Mesenchymal stem cell (in vitro differentiated cells and primary cell): ENCODE data around the gene SIRPB1. TPM values are rescaled to one million over a fixed set of nuclear protein-coding genes. Genes with fewer than 3 reads are reported as not detected.
"Not testable (repeated sequence)": the region's sequence is repeated elsewhere in the genome, so short reads cannot be mapped to it uniquely, and the experiment has no call there.

Experiments used
- DNase-seq: peaks from one replicate; pipeline ENCODE4 v3.0.0-alpha.2; 2013
- H2AFZ ChIP-seq: one replicate; pipeline ENCODE4 v1.6.1; 2013; ENCODE audit warnings: low read depth, mild to moderate bottlenecking, control low read depth, inconsistent platforms, low read length, moderate library complexity
- H2AK5ac ChIP-seq: 2 replicates; pipeline ENCODE4 v1.6.1; 2013; ENCODE audit warnings: low read length, moderate library complexity, mild to moderate bottlenecking, inconsistent platforms; ENCODE audit not compliant: severe bottlenecking
- H2BK120ac ChIP-seq: one replicate; pipeline ENCODE4 v1.6.1; 2013; ENCODE audit warnings: low read depth, mild to moderate bottlenecking, inconsistent platforms, low read length, moderate library complexity
- H2BK12ac ChIP-seq, 2 experiments: one replicate each; pipeline ENCODE4 v1.6.1; 2013; ENCODE audit warnings: inconsistent platforms in 2 of 2, low read length in 2 of 2, mild to moderate bottlenecking in 2 of 2, moderate library complexity in 2 of 2, control low read depth in 1 of 2
- H2BK15ac ChIP-seq: one replicate; pipeline ENCODE4 v1.6.1; 2013; ENCODE audit warnings: mild to moderate bottlenecking, low read depth, inconsistent platforms; ENCODE audit not compliant: poor library complexity, severe bottlenecking
- H2BK5ac ChIP-seq: 2 replicates; pipeline ENCODE4 v1.6.1; 2013; ENCODE audit warnings: low read depth, mild to moderate bottlenecking, low read length, control low read depth, inconsistent platforms; ENCODE audit not compliant: poor library complexity, severe bottlenecking
- H3K14ac ChIP-seq, 2 experiments: one replicate each; pipeline ENCODE4 v1.6.1; 2013; ENCODE audit warnings: inconsistent platforms in 2 of 2, low read length in 2 of 2, control low read depth in 1 of 2, mild to moderate bottlenecking in 1 of 2, moderate library complexity in 1 of 2
- H3K18ac ChIP-seq, 2 experiments: one replicate each; pipeline ENCODE4 v1.6.1; 2013; ENCODE audit warnings: inconsistent platforms in 2 of 2, low read length in 2 of 2, control low read depth in 1 of 2, low read depth in 1 of 2, mild to moderate bottlenecking in 1 of 2
- H3K23ac ChIP-seq, 2 experiments: one replicate each; pipeline ENCODE4 v1.6.1; 2013; ENCODE audit warnings: inconsistent platforms in 2 of 2, low read length in 2 of 2, mild to moderate bottlenecking in 2 of 2, moderate library complexity in 2 of 2, control low read depth in 1 of 2
- H3K27ac ChIP-seq: 2 replicates; pipeline ENCODE4 v1.5.1; 2013; ENCODE audit warnings: mild to moderate bottlenecking, moderate library complexity, low read length, control low read depth, inconsistent platforms; ENCODE audit not compliant: poor library complexity, severe bottlenecking
- H3K27me3 ChIP-seq, 2 experiments: 2 replicates each; pipeline versions ENCODE4 v1.6.1 to v1.7.0; 2013; ENCODE audit warnings: low read length in 2 of 2, mild to moderate bottlenecking in 2 of 2, moderate library complexity in 2 of 2, control low read depth in 1 of 2, inconsistent platforms in 1 of 2; ENCODE audit not compliant: control insufficient read depth in 1 of 2, insufficient read depth in 1 of 2
- H3K36me3 ChIP-seq, 2 experiments: 2 replicates each; pipeline versions ENCODE4 v1.6.1 to v1.7.0; 2013; ENCODE audit warnings: low read length in 2 of 2, control low read depth in 1 of 2, inconsistent platforms in 1 of 2, low read depth in 1 of 2, mild to moderate bottlenecking in 1 of 2; ENCODE audit not compliant: insufficient read depth in 2 of 2, control insufficient read depth in 1 of 2
- H3K4ac ChIP-seq, 2 experiments: one replicate each; pipeline ENCODE4 v1.6.1; 2013; ENCODE audit warnings: inconsistent platforms in 2 of 2, low read length in 2 of 2, mild to moderate bottlenecking in 2 of 2, moderate library complexity in 2 of 2, control low read depth in 1 of 2, low read depth in 1 of 2
- H3K4me1 ChIP-seq: 2 replicates; pipeline ENCODE4 v1.6.1; 2013; ENCODE audit warnings: low read depth, low read length, control low read depth; ENCODE audit not compliant: control insufficient read depth, insufficient read depth
- H3K4me2 ChIP-seq: 2 replicates; pipeline ENCODE4 v1.6.1; 2013; ENCODE audit warnings: low read length, mild to moderate bottlenecking, inconsistent platforms; ENCODE audit not compliant: poor library complexity, severe bottlenecking
- H3K4me3 ChIP-seq, 2 experiments: 2 replicates each; pipeline versions ENCODE4 v1.5.1 to v1.7.0; 2013; ENCODE audit warnings: low read length in 2 of 2, mild to moderate bottlenecking in 2 of 2, control low read depth in 1 of 2, low read depth in 1 of 2; ENCODE audit not compliant: insufficient read depth in 1 of 2
- H3K79me1 ChIP-seq: replicated peaks from 2 replicates; pipeline ENCODE4 v1.6.1; 2013; ENCODE audit warnings: mild to moderate bottlenecking, control low read depth, low read length, inconsistent platforms; ENCODE audit not compliant: poor library complexity, severe bottlenecking
- H3K9ac ChIP-seq: 2 replicates; pipeline ENCODE4 v1.7.0; 2013; ENCODE audit warnings: mild to moderate bottlenecking, low read length, moderate library complexity
- H3K9me3 ChIP-seq: 2 replicates; pipeline ENCODE4 v1.7.0; 2013; ENCODE audit warnings: mild to moderate bottlenecking, low read length; ENCODE audit not compliant: control insufficient read depth
- H4K8ac ChIP-seq: one replicate; pipeline ENCODE4 v1.6.1; 2013; ENCODE audit warnings: inconsistent platforms, mild to moderate bottlenecking, low read length, moderate library complexity
- H4K91ac ChIP-seq: one replicate; pipeline ENCODE4 v1.6.1; 2013; ENCODE audit warnings: mild to moderate bottlenecking, low read length, inconsistent platforms
- WGBS: methylation state at CpG from one replicate; pipeline ENCODE4 v1.1.7; 2013; ENCODE audit warnings: mixed read lengths; 5-methylcytosine and 5-hydroxymethylcytosine counted together
- small RNA-seq: library from polyadenylated mRNA; stranded (forward); fragments of <200 nt; extraction: miRNeasy Mini kit (QIAGEN cat#:217004); gene quantifications from one replicate; pipeline ENCODE3, GENCODE V24; 2013; ENCODE audit warnings: low read depth

The SIRPB1 gene

DNA sequence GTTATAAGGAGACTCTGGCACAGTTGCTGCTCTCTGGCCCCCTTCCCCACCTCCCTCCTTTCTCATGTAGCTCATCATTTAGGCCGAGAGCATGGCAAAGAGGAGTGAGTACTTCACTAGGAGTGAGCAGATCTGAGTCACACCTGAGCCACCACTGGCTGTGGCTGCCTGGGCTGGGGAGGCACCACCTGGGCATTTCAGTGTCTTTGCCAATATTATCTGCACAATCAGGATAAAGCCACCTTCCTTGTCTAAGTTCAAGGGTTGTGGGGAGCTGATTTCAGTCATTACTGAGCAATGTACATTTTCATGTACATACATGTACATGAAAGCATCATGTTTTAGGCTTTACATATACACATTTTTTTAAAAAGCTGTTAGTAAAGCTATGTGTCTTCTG is 43.8 kb downstream of the SIRPB1 start:
- not testable (repeated sequence) for H3K4me2 ChIP-seq

DNA sequence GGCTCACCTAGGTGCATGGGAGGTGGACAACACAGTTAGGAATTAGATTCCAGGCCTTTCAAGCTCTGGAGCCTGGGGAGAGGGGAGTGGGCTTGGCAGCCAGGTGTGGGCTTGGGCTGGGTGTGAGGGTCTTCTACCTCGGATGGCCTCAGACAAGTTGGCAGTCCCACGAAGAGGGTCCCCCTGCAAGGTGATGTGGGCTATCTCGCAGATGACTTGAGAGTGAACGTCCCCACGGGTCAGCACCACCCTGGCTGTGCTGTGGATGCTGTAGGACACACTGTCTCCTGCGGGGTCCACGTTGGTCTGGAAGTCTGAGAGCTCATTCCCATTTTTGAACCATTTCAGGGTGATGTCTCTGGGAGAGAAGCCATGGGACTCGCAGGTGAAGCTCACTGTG is 48.2 kb downstream of the SIRPB1 start:
- not testable (repeated sequence) for H2BK120ac ChIP-seq, H2AFZ ChIP-seq, DNase-seq, H3K18ac ChIP-seq, H3K36me3 ChIP-seq, H3K14ac ChIP-seq, H4K91ac ChIP-seq, H3K4me3 ChIP-seq, H3K23ac ChIP-seq, H3K27ac ChIP-seq, H3K9me3 ChIP-seq, H2BK15ac ChIP-seq, H2BK12ac ChIP-seq, H3K4ac ChIP-seq, H3K4me1 ChIP-seq, H2AK5ac ChIP-seq, H3K79me1 ChIP-seq, H3K27me3 ChIP-seq, H2BK5ac ChIP-seq, H4K8ac ChIP-seq, H3K9ac ChIP-seq, H3K4me2 ChIP-seq
- WGBS, result 78% methylated on average over 8 of the region's 8 CpGs

More for the DNA sequence above, 43.8 kb downstream of the SIRPB1 start:
- not testable (repeated sequence) for H2BK5ac ChIP-seq, H3K27me3 ChIP-seq, H3K79me1 ChIP-seq, H2BK120ac ChIP-seq, H3K9me3 ChIP-seq, H3K4me1 ChIP-seq, H3K4me3 ChIP-seq, H3K18ac ChIP-seq, DNase-seq, H2AFZ ChIP-seq, H3K14ac ChIP-seq, H4K91ac ChIP-seq, H2AK5ac ChIP-seq, H3K9ac ChIP-seq, H3K36me3 ChIP-seq, H3K23ac ChIP-seq, H3K27ac ChIP-seq, H2BK15ac ChIP-seq, H3K4ac ChIP-seq, H4K8ac ChIP-seq, H2BK12ac ChIP-seq
- no CpG with 5 or more reads among the region's 1 CpG for WGBS

Small RNAs within 50 kb of the gene (small RNA-seq; reads per million reads assigned to genes)
- gene RN7SL561P, result not detected
